Right hindlimb (tissue), 1 donor: ENCODE results near the gene LTBP3.

Experiments
- DNase-seq: peaks from one replicate; pipeline ENCODE4 v3.0.0-alpha.2; 2018

Gene LTBP3

DNA sequence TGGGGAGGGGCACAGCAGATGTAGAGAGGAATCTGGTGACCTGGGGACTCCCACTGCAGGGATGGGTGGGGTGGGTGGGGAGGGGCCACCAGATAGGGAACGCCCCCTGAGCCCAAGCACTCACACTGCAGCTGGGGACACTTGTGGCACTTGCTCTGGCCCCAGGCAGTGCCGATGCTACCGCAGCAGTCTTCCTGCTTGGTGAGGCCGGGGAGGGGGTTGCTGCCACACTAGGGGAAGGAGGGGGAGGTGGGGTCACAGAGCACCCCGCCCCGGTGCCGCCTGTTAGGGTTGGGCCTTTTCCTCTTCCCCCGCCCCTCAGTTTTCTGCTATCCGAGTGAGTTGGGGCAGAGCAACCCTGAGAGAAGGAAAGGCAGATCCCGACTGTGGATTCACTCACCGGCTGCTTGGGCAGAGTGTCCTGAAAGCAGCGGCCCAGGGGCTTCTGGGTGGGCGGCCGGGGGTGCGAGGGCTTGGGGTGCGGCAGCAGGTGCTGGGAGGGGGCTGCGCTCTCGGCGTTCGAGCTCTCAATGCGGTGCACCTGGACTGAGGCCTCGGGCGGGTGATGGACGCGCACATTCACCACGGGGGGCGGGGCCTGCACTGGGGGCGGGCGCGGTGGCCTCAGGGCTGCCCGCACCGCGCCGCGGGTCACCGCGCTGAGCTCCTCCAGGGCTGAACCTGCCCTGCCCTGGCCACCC lies 4.7 kb downstream of the LTBP3 start:
- no peak for DNase-seq

GRCh38 chr11:65552388-65552951 lies 5.7 kb downstream of the LTBP3 start:
- no peak for DNase-seq

DNA sequence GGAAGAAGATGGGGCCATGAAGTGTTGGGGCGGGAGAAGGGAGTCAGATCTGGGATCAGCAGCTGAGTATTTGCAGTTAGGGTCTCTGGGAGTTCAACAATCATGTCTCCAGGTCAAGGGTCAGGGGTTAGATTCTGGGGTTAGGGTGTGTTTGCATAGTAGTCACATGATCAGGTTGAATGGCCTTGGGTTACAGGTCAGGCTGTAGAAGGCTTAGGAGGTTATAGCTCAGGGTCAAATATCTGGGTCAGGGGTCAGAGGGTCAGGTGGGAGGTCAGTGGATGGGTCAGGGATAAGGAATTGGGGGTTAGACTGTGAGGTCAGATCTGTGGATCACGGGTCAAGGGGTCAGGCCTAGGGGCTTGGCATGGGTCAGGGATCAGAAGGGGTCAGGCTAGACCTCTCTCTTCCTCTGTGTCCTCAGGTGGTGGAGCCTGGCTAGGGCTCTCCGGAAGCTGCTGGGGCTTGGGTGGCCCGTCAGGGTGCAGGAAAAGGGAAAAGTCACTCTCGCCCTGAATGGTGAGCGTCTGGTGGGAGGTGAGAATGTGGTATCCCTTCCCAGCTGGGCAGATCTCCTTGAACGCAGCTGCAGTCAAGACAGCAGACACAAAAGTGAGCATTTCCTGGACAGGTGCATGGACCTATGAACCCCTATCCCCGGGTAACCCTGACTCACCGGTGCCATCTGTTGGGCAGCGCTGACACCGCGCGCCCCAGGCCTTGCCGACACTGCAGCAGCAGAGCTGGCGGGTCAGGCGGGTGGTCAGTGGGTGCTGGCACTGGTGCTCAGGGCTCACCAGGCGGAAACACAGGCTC lies 6.4 kb downstream of the LTBP3 start:
- no peak for DNase-seq

DNA sequence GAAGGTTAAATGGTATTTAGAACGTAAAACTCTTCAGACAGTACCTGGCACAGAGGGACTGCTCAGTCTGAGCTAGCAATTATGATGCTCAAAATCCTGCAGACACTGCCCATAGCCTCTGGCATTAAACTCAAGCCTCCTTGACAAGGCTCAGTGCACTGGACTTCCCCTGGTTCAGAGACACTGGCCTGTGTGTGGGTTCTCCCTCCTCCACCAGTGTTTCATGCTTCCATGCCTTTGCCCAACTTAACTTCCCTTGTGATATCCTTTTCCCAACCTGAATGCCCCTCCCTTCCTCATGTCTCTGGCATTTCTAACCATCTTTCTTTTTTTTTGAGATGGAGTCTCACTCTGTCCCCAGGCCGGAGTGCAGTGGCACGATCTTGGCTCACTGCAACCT lies 9.1 kb downstream of the LTBP3 start:
- no peak for DNase-seq

DNA sequence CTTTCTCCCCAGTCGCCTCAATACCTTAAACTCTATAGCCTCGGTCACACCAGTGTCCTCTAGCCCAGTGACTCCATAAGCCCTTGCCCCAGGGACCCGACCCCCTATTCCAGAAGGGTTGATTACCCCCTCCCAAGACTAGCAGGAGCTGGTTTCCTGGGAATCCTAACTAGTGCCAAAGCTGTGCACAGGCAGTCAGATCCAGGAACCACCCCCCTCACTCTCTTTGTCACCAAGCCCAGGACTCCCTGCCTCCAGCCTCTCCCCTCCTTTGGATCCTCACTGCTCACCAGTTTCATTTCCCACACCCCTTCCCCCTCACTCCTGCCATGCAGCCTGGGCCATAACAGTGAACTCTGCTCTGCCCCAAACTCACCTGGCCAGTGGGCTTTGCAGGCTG lies 9.8 kb downstream of the LTBP3 start:
- DNase-seq = no peak

DNA sequence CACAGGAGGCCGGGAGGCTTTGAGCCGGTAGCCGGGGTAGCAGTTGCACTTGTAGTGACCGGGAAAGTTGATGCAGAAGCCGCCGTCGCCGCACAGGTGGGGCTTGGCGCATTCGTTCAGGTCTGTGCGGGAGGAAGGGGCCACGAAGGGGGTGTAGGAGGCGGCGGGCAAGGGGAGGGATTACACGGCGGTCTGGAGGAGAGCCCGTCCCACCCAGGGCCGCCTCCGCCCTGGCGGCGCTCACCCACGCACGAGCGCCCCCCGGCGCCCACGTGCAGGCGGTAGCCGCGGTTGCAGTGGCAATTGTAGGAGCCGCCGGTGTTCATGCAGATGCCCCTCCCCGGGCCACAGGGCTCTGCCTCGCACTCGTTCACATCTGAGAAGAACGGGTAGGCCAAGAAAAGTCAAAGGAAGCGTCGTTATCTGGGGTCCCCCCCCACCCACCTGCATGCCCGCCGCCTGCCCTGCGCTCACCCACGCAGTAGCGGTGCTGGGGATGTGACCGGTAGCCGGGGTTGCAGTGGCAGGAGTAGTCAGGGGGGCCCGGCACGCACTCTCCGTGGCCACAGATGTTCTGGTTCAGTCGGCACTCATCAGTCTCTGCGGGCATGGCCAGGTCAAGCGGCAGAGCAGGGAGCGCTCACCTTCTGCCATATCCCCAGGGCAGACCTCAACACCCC lies 10.6 kb downstream of the LTBP3 start:
- no peak for DNase-seq

DNA sequence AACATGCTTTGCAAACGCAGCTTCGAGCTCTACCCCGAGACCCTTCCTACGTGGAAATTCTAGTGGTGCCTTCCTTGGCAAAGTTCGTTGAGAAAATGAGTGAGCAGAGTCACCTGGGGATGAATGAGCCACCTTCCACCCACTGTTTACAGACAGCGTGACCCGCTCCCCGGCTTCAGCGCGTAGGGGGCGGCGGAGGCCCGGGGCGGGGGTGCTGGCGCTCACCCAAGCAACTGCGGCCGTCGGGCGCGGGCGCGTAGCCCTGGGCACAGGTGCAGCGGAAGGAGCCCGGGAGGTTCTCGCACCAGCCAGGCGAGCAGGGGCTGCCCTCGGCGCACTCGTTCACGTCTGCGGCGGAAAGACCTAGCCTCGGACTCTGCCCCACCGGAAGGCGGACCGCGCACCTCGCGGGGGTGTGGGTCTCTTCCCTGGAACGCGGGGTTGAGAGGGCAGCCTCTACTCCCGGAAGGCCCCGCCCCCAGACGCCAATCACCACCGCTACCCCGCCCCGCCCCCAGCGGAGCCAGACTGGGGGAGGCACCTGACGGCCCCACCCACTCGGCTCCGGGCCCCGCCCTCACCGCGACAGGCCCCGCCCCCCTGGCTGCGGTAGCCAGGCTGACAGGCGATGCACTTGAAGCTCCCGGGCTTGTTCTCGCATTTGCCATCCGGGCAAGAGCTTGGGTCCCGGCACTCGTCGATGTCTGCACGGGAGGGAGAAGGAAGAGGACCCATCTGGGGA lies 11.8 kb downstream of the LTBP3 start:
- DNase-seq = peak; percentile 66

- DNase-seq = no peak
Observed at GRCh38 chr11:65545853-65546216, 12.3 kb downstream of the LTBP3 start.

GRCh38 chr11:65542738-65543390 lies 15.3 kb downstream of the LTBP3 start:
- DNase-seq = no peak

DNA sequence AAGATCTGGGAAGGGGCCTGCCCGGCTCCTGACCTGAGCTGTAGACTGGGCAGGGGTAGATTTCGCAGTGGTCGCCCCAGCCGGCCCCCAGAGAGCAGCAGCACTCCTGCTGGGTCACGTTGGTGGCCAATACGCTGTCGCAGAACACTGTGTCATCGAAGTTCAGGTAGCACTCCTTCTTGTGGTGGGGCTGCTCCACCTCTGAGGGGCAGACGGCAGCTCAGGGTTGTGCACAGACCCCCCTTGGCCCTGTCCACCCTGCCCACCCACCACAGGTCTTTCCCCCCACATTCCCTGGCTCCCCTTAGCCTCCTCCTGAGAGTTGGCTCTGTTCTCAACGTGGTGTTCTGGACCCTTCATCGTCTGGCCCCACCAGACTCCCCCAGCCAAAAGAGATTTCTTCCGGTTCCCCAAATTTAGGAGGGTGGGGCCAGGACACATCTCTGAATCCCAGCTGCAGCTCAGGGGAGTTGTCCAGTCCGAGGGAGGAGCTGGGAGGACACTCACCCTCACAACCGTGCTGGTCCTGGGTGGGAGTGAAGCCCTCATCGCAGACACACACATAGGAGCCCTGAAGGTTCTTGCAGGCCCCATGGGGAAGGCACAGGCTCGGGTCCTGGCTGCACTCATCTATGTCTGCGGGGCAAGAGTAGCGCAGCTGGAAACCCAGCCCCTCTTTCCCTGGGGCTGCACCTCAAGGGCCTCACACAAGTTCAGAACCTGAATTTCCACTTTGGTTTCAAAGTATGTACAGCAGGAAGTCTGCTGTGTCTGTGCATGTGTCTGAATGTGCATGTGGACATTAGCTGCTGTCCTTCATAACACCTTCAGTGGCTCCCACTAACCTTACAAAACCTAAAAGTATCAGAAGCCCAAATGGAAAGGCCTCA lies 16.8 kb downstream of the LTBP3 start:
- peak; percentile 13 for DNase-seq

- DNase-seq = peak; percentile 93
Observed at GRCh38 chr11:65540290-65541092, 17.7 kb downstream of the LTBP3 start.

DNA sequence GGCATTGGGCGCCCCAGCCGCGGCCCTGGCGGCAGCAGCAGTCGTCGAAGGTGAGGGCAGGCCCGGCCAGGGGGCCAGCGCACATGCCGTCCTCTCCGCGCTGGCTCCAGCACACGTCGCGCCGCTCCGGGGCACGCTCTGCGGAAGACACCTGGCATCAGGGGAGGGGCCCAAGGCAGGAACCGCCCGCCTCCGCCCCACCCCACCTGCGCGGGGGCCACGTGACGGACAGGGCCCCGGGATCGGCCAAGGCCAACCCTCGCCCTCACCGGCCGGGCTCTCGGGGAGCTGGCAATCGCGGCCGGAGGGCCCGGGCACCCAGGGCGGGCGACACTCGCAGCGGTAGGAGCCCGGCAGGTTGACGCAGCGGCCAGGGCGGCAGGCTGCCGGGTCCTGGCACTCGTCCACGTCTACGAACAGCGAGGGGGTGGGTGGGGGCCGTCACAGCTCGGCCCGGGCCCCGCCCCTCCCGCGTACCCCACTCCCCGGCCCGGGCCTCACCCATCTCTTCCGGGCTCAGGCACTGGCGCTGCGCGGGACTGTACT lies 18.3 kb downstream of the LTBP3 start:
- no peak for DNase-seq

DNA sequence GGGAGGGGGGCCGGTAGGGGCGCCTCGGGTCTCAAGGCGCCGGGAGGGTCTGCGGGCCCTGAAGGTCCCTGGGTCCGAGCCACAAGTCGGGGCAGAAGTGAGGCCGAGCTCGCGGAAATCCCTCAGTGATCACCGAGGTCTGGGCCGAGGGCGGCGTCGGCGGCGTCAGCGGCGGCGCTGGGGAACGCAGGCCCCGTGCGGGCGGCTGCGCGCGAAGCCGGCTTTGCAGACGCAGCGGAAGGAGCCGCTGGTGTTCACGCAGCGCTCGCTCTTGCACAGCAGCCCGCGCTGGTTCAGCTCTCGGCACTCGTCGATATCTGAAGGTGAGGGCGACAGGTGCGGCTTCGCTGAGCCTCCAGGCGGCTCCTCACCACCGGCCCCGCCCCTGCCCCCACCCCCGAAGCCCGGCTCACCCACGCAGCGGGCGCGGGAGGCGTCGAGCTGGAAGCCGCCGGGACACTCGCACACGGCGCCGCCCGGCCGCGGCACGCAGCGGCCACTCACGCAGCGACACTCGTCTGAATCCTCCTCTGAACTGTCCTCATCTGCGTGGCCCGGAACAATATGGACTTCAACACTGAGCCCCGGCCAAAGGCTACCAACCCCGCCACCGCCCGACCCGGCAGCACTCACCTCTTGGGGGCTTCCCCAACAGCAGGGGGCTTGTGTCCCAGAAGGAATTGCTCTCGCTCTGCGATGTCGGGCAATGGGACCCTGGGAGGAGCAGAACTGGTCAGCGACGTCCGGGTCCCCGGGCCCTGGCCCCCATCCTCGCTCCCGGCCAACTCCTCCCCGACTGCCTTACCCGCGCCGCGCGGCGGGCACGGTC lies 19.0 kb downstream of the LTBP3 start:
- no peak for DNase-seq

- no peak for DNase-seq
Observed at GRCh38 chr11:65538232-65538914, 19.8 kb downstream of the LTBP3 start.

DNA sequence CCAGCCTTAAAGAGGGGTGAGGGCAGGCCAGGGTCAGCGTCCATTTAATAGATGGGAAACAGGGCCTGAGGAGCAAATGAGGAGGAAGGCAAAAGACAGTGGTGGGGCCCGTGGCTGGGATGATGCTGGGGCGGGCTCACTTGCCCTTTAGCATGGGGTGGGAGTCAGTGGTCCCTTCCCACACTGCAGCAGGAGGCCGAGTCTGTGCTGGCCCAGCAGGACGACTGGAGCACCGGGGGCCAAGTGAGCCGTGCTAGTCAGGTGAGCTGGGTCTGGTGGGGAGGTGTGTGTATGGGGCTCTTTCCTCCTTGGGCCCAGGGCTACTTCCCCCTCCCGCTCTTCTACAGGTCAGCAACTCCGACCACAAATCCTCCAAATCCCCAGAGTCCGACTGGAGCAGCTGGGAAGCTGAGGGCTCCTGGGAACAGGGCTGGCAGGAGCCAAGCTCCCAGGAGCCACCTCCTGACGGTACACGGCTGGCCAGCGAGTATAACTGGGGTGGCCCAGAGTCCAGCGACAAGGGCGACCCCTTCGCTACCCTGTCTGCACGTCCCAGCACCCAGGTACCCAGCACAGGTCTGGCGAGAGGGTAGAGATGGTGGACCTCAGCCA lies 20.4 kb downstream of the LTBP3 start:
- no peak for DNase-seq

GRCh38 chr11:65537296-65537597 lies 20.9 kb downstream of the LTBP3 start:
- DNase-seq = no peak

GRCh38 chr11:65536412-65537295 lies 21.5 kb downstream of the LTBP3 start:
- DNase-seq = no peak
